ENCODE data around the gene KRT25. TPM values are rescaled to one million over a fixed set of nuclear protein-coding genes. Genes with fewer than 3 reads are reported as not detected.

KRT25 gene
- total and polyA plus RNA-seq, 2 experiments from 2014 or later, result not detected

DNA sequence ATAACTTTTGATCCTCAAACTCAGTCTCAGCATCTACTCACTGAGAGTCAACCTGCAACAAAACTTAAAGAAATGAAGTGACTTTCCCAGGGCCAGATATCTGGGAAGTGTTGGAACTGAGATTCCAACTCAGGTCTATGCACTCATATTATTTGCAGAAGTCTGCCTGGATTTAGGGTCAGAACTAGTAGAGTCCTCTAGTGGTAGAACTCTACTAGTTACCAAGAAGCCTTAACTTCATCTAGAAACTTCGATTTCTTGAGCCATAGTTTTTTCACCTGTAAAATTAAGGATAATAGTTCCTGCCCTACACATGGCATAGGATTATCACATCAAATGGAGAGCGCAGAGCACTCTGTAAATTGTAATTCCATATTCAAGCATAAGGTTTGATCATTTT is 28.2 kb downstream of the KRT25 start:
- WGBS (ENCODE audit: low lambda C conversion rate, missing lambda C conversion rate), result 64% methylated on average over 2 of the region's 2 CpGs

DNA sequence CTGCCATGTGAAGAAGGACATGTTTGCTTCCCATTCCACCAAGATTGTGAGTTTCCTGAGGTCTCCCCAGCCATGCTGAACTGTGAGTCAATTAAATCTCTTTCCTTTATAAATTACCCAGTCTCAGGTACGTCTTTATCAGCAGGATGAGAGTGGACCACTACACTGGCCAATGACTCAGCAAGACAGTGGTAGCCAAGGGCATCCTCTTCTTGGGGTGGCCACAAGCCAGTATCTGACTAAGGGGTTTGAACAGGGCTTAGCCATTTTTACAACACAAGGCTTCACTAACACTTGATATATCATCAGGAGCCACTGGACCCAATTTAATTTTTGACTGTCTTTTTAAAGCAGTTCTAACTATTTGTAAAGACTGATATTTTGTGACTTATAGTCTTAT is 30.5 kb downstream of the KRT25 start:
- Histone ChIP-seq H3K36me3 (replicated peaks; ENCODE audit: insufficient read depth, low read depth) (no peaks in the 10 kb centered on the region), H3K27me3 (no peaks in the 10 kb centered on the region), H3K4me2 (no peak overlapping the region), H3K9me3 (ENCODE audit: low read depth) (no peaks in the 10 kb centered on the region), H2AFZ (no peak overlapping the region), H4K20me1 (ENCODE audit: insufficient read depth, poor library complexity, severe bottlenecking) (no peaks in the 10 kb centered on the region), H3K9me2 (replicated peaks; ENCODE audit: insufficient read depth) (no peaks in the 10 kb centered on the region), H3K4me3 (no peak overlapping the region), H3K4me1 (ENCODE audit: insufficient read depth) (no peaks in the 10 kb centered on the region), H3K79me2 (no peaks in the 10 kb centered on the region), H3K27ac (no peak overlapping the region)
- DNase-seq (ENCODE audit: low spot score), result no peak
- no peak for TF ChIP-seq EZH2phosphoT487 (IDR thresholded peaks at IDR 0.05; ENCODE audit: low read depth, severe bottlenecking, unreplicated experiment)
- TF ChIP-seq, protein P1, sequence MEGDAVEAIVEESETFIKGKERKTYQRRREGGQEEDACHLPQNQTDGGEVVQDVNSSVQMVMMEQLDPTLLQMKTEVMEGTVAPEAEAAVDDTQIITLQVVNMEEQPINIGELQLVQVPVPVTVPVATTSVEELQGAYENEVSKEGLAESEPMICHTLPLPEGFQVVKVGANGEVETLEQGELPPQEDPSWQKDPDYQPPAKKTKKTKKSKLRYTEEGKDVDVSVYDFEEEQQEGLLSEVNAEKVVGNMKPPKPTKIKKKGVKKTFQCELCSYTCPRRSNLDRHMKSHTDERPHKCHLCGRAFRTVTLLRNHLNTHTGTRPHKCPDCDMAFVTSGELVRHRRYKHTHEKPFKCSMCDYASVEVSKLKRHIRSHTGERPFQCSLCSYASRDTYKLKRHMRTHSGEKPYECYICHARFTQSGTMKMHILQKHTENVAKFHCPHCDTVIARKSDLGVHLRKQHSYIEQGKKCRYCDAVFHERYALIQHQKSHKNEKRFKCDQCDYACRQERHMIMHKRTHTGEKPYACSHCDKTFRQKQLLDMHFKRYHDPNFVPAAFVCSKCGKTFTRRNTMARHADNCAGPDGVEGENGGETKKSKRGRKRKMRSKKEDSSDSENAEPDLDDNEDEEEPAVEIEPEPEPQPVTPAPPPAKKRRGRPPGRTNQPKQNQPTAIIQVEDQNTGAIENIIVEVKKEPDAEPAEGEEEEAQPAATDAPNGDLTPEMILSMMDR (IDR thresholded peaks at IDR 0.05; ENCODE audit: poor library complexity), result no peak
- no peak for TF ChIP-seq EZH2 (IDR thresholded peaks at IDR 0.05; ENCODE audit: borderline replicate concordance)
- 64% methylated on average over 1 of the region's 1 CpG for WGBS (ENCODE audit: low lambda C conversion rate, missing lambda C conversion rate)

More for the DNA sequence above, 28.2 kb downstream of the KRT25 start:
- Histone ChIP-seq H3K79me2 (no peaks in the 10 kb centered on the region), H3K4me3 (no peak overlapping the region), H3K4me1 (ENCODE audit: insufficient read depth) (no peaks in the 10 kb centered on the region), H3K27ac (no peak overlapping the region), H3K4me2 (no peak overlapping the region), H3K27me3 (peaks cover 5% of the 10 kb centered on the region), H4K20me1 (ENCODE audit: insufficient read depth, poor library complexity, severe bottlenecking) (no peaks in the 10 kb centered on the region), H3K36me3 (replicated peaks; ENCODE audit: insufficient read depth, low read depth) (no peaks in the 10 kb centered on the region), H3K9me3 (ENCODE audit: low read depth) (no peaks in the 10 kb centered on the region), H3K9me2 (replicated peaks; ENCODE audit: insufficient read depth) (no peaks in the 10 kb centered on the region), H2AFZ (no peak overlapping the region)
- TF ChIP-seq EZH2phosphoT487 (IDR thresholded peaks at IDR 0.05; ENCODE audit: low read depth, severe bottlenecking, unreplicated experiment), result no peak
- TF ChIP-seq, protein P1 (IDR thresholded peaks at IDR 0.05; ENCODE audit: poor library complexity), result peak; percentile 45
- no peak for DNase-seq (ENCODE audit: low spot score)

DNA sequence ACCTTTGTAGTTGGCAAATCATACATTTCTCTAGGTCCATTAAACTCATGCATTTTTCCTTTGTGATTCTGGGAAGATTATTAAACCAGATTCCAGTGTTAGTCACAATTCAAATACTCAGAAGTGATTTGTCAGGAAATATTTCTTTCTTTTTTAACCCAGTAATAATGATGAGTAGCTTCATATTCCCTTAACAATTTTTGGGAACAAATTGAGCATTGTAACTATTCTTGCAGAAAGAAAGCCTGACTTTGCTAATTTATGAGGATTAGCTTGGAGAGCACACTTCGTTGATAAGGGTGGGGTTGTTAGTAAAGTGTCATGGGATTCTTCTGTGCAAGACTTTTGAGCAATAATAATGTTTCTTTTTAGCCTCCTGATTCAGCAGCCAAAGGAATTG is 32.9 kb downstream of the KRT25 start:
- Histone ChIP-seq H3K4me1 (ENCODE audit: insufficient read depth) (no peaks in the 10 kb centered on the region), H3K27me3 (no peaks in the 10 kb centered on the region), H3K27ac (no peak overlapping the region), H2AFZ (no peak overlapping the region), H3K4me2 (no peak overlapping the region), H4K20me1 (ENCODE audit: insufficient read depth, poor library complexity, severe bottlenecking) (no peaks in the 10 kb centered on the region), H3K9me2 (replicated peaks; ENCODE audit: insufficient read depth) (no peaks in the 10 kb centered on the region), H3K36me3 (replicated peaks; ENCODE audit: insufficient read depth, low read depth) (no peaks in the 10 kb centered on the region), H3K9me3 (ENCODE audit: low read depth) (no peaks in the 10 kb centered on the region), H3K4me3 (no peak overlapping the region), H3K79me2 (no peaks in the 10 kb centered on the region)
- WGBS (ENCODE audit: low lambda C conversion rate, missing lambda C conversion rate), result 68% methylated on average over 1 of the region's 1 CpG
- no peak for DNase-seq (ENCODE audit: low spot score)
- TF ChIP-seq, protein P1 (IDR thresholded peaks at IDR 0.05; ENCODE audit: poor library complexity), result no peak
- TF ChIP-seq EZH2phosphoT487 (IDR thresholded peaks at IDR 0.05; ENCODE audit: low read depth, severe bottlenecking, unreplicated experiment) (no peak), EZH2 (IDR thresholded peaks at IDR 0.05; ENCODE audit: borderline replicate concordance) (no peak)

DNA sequence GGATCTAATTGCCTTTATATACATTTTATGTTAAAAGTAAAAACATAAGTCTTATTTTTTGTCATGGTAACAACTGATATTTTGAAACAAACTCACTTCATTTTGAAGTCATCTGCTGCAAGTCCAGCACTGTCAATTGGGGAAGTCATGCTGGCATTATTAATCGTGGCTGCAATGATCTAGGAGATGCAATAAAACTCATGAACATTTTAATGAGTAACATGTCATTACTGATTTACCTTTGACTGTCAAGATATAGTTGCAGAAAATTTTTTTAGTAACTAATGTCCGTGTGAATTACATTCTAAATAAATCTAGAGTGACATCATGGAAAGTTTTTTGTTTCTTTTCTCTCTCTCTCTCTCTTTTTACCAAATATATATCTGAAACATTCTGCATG is 34.2 kb downstream of the KRT25 start:
- Histone ChIP-seq H3K36me3 (replicated peaks; ENCODE audit: insufficient read depth, low read depth) (no peaks in the 10 kb centered on the region), H3K4me1 (ENCODE audit: insufficient read depth) (no peaks in the 10 kb centered on the region), H3K27ac (no peak overlapping the region), H3K27me3 (no peaks in the 10 kb centered on the region), H3K4me3 (no peak overlapping the region), H3K9me2 (replicated peaks; ENCODE audit: insufficient read depth) (no peaks in the 10 kb centered on the region), H2AFZ (no peak overlapping the region), H3K79me2 (no peaks in the 10 kb centered on the region), H3K9me3 (ENCODE audit: low read depth) (no peaks in the 10 kb centered on the region), H4K20me1 (ENCODE audit: insufficient read depth, poor library complexity, severe bottlenecking) (no peaks in the 10 kb centered on the region), H3K4me2 (no peak overlapping the region)
- 77% methylated on average over 2 of the region's 2 CpGs for WGBS (ENCODE audit: low lambda C conversion rate, missing lambda C conversion rate)
- no peak for DNase-seq (ENCODE audit: low spot score)
- TF ChIP-seq, protein P1 (IDR thresholded peaks at IDR 0.05; ENCODE audit: poor library complexity), result no peak
- no peak for TF ChIP-seq EZH2 (IDR thresholded peaks at IDR 0.05; ENCODE audit: borderline replicate concordance)
- TF ChIP-seq EZH2phosphoT487 (IDR thresholded peaks at IDR 0.05; ENCODE audit: low read depth, severe bottlenecking, unreplicated experiment), result no peak
